Measurements from ENCODE around the gene BGN. TPM values are rescaled to one million over a fixed set of nuclear protein-coding genes. Genes with fewer than 3 reads are reported as not detected.
A peak's percentile ranks its signal among the peaks of the same experiment; 100 is the strongest.

The BGN gene
- total RNA-seq, 4 donors from 2014 or later = 1.1 to 50.7 (median 9.8) TPM

DNA sequence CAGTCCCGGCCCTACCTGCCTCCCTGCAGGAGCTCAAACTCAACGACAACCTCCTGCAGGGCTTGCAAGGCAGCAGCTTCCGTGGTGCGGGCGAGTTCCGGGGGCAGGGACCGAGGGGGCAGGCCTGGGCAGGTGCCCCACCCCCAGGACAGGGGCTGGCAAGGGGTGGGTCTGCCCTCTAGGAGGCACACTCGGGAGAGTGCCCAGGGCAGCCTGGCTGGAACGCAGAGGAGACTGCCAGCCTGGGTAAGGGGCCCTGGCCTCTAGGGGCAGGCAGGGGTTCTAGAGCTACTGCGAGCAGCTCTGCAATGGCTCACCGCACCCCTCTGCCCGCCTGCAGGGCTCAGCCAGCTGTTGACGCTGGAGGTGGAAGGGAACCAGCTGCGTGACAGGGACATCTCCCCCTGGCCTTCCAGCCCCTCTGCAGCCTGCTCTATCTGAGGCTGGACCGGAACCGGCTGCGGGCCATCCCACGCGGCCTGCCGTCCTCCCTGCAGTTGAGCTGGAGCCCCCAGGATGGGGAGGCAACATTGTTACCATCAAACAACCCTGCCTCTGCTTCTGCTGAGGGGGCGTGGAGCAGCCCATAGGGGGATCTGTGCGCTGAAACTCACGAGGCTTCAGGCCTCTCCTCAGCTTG, 12.3 kb upstream of the BGN start:
- Histone ChIP-seq H3K4me3 (no peak overlapping the region), H3K27me3 (no peaks in the 10 kb centered on the region), H3K9me3 (no peaks in the 10 kb centered on the region), H3K4me1 (no peaks in the 10 kb centered on the region), H3K36me3 (no peaks in the 10 kb centered on the region), H3K27ac (no peak overlapping the region)
- in situ Hi-C loops (cut with MboI; ENCODE audit: low sequenced_read_pairs in 4 of 4) (no loop called here), intact Hi-C loops (cut with DNase I; ENCODE audit: low total_unique reads) (no loop called here)
- ATAC-seq (no peak), DNase-seq (no peak)
- TF ChIP-seq, protein P1, sequence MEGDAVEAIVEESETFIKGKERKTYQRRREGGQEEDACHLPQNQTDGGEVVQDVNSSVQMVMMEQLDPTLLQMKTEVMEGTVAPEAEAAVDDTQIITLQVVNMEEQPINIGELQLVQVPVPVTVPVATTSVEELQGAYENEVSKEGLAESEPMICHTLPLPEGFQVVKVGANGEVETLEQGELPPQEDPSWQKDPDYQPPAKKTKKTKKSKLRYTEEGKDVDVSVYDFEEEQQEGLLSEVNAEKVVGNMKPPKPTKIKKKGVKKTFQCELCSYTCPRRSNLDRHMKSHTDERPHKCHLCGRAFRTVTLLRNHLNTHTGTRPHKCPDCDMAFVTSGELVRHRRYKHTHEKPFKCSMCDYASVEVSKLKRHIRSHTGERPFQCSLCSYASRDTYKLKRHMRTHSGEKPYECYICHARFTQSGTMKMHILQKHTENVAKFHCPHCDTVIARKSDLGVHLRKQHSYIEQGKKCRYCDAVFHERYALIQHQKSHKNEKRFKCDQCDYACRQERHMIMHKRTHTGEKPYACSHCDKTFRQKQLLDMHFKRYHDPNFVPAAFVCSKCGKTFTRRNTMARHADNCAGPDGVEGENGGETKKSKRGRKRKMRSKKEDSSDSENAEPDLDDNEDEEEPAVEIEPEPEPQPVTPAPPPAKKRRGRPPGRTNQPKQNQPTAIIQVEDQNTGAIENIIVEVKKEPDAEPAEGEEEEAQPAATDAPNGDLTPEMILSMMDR (IDR thresholded peaks at IDR 0.05 in 4 of 5, conservative IDR thresholded peaks at IDR 0.05 in 1 of 5) = no peak

DNA sequence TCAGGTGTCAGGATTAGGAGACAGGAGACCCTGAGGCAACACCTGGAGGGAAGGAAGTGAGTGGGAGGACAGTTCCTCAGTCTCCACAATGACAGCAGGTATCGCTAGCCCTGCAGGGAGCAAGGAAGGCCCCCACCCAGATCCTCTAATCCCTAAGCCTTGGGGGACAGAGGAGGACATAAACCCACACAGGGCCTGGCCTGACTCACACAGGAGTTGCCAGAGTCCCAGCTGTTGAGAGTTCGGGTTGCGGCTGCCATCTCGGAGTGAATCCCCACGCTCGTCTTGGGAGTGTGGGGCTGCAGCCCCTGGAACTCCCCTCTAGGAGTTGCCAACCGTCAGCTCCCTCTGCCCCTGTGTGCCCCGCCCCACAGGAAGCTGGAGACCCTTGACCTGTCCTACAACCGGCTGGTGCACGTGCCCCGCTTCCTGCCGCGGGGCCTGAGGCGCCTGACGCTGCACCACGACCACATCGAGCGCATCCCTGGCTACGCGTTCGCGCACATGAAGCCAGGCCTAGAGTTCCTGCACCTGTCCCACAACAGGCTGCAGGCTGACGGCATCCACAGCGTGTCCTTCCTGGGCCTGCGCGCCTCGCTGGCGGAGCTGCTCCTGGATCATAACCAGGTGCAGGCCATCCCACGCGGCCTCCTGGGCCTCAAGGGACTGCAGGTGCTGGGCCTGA, 9.2 kb upstream of the BGN start:
- in situ Hi-C loops (cut with MboI; ENCODE audit: low sequenced_read_pairs in 4 of 4) (no loop called here), intact Hi-C loops (cut with DNase I; ENCODE audit: low total_unique reads) (no loop called here)
- Histone ChIP-seq H3K9me3 (no peaks in the 10 kb centered on the region), H3K27ac (no peak overlapping the region), H3K4me1 (no peaks in the 10 kb centered on the region), H3K36me3 (no peaks in the 10 kb centered on the region), H3K4me3 (no peak overlapping the region), H3K27me3 (no peaks in the 10 kb centered on the region)
- DNase-seq (no peak), ATAC-seq (no peak)
- TF ChIP-seq POLR2A (IDR thresholded peaks at IDR 0.05) = no peak
- TF ChIP-seq, protein P1 (IDR thresholded peaks at IDR 0.05 in 4 of 5, conservative IDR thresholded peaks at IDR 0.05 in 1 of 5) = no peak

DNA sequence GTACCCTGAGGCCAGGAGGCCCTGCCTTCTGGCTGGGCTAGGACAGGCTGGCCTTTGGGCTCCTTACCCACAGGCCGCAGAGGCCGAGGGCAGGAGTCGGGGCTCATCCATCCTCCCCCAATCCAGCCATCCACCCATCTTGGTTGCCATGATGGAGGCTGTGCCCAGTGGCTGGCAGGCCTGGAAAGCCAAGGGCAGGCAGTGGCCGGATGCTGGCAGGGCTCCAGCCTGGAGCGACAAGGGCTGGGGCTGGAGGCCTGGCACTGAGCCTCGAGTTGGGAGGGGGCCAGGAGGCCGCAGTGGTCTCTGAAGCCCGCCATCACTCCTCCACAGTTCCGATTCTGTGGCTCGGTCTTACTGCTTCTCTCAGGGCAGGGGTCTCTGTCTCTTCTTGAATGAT, 8.6 kb upstream of the BGN start:
- DNase-seq (no peak), ATAC-seq (no peak)
- no peak overlapping the region for H3K27ac ChIP-seq
- intact Hi-C loops (cut with DNase I; ENCODE audit: low total_unique reads) = no loop called here
- H3K27me3 ChIP-seq = no peaks in the 10 kb centered on the region
- H3K4me3 ChIP-seq = no peak overlapping the region
- no peaks in the 10 kb centered on the region for H3K9me3 ChIP-seq
- no peaks in the 10 kb centered on the region for H3K4me1 ChIP-seq
- no peak for TF ChIP-seq POLR2A (IDR thresholded peaks at IDR 0.05)
- in situ Hi-C loops (cut with MboI; ENCODE audit: low sequenced_read_pairs in 4 of 4) = no loop called here
- no peaks in the 10 kb centered on the region for H3K36me3 ChIP-seq

DNA sequence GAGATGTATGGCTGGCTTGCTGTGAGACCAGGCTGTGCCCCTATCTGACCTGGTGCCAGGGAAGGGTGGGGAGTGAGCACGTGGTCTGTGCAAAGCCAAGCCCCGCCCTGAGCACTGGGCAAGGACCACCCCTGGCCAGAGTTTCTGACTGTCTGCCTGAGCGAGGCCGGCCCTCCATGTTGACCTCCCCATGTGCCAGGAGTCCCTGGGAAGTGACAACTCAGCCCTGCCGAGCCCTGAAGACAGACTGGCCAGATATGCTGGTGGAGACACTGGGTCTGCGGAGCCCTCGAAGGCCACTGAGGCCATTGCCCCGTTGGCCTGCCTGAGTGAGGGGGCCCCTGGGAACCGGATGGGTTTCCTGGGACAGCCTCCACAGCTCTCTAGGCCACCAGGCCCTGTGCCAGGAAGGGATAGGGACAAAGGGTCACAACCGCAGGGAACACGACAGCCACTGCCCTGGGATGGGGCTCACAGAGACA, 7.1 kb upstream of the BGN start:
- no peaks in the 10 kb centered on the region for H3K9me3 ChIP-seq
- TF ChIP-seq, protein P1 (IDR thresholded peaks at IDR 0.05 in 4 of 5, conservative IDR thresholded peaks at IDR 0.05 in 1 of 5) = no peak
- TF ChIP-seq POLR2A (IDR thresholded peaks at IDR 0.05) = no peak
- H3K36me3 ChIP-seq = no peaks in the 10 kb centered on the region
- no peak for DNase-seq
- in situ Hi-C loops (cut with MboI; ENCODE audit: low sequenced_read_pairs in 4 of 4) (no loop called here), intact Hi-C loops (cut with DNase I; ENCODE audit: low total_unique reads) (no loop called here)
- H3K27ac ChIP-seq = no peak overlapping the region
- no peaks in the 10 kb centered on the region for H3K27me3 ChIP-seq
- H3K4me1 ChIP-seq = no peaks in the 10 kb centered on the region
- no peak overlapping the region for H3K4me3 ChIP-seq
- no peak for ATAC-seq

DNA sequence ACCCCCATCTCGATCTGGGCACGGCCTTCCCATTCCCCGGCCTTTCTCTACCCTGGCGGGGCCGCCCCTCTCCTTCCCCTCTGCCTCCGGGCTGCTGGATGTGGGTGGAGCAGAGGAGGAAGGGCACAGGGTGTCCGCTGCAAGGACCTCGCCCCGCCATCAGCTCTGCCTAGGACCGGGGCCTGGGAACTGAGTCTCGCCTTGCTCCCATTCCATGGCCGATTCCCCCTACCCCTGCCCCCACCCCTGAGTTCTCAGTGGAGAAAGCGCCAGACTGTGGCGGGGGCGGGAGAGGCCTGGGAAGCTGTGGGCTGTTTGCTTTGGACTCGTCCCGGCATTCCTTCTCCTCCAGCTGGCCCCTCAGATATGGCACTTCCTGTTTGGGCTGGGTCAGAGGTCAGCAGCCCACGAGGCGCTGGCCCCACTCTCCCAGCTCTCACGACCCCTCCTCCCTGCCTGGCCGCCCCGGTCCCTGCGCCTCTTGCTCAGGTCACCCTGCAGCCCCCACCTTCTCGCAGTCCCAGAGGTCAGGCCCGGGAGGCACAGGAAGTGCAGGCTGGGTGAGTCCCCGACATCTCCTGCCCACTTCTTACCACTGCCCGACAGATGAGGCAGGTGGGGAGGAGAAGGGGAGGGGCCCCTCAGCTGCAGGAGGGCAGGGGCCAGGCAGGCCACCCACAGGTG, 6.4 kb upstream of the BGN start:
- Histone ChIP-seq H3K4me3 (no peak overlapping the region), H3K9me3 (no peaks in the 10 kb centered on the region), H3K36me3 (no peaks in the 10 kb centered on the region), H3K4me1 (no peaks in the 10 kb centered on the region), H3K27ac (peak overlapping the region in 1 of 4 donors; percentile 38), H3K27me3 (no peaks in the 10 kb centered on the region)
- ATAC-seq (peak in 1 of 2 donors; percentile 18), DNase-seq (no peak)
- intact Hi-C loops (cut with DNase I; ENCODE audit: low total_unique reads) (no loop called here), in situ Hi-C loops (cut with MboI; ENCODE audit: low sequenced_read_pairs in 4 of 4) (no loop called here)
- TF ChIP-seq, protein P1 (IDR thresholded peaks at IDR 0.05 in 4 of 5, conservative IDR thresholded peaks at IDR 0.05 in 1 of 5) = no peak
- TF ChIP-seq POLR2A (IDR thresholded peaks at IDR 0.05) = no peak

Measured in gastrocnemius medialis (tissue), 4 donors.